Inferior parietal cortex (tissue), 1 donor: Measurements from ENCODE around the gene NINJ1.
"Not testable (repeated sequence)": the region's sequence is repeated elsewhere in the genome, so short reads cannot be mapped to it uniquely, and the experiment has no call there.

Source experiments
- DNase-seq: peaks from one replicate; pipeline ENCODE4 v3.0.0-alpha.2; 2016; ENCODE audit errors: extremely low spot score

NINJ1 gene

GRCh38 chr9:93119703-93119952, 14.4 kb downstream of the NINJ1 start:
- DNase-seq: no peak

GRCh38 chr9:93118863-93119702, 15.0 kb downstream of the NINJ1 start:
- DNase-seq: no peak

- no peak for DNase-seq
Observed at GRCh38 chr9:93117924-93118862, 15.9 kb downstream of the NINJ1 start.

GRCh38 chr9:93117521-93117920, 16.5 kb downstream of the NINJ1 start:
- not testable (repeated sequence) for DNase-seq

- DNase-seq: no peak
Observed at GRCh38 chr9:93116072-93116961, 17.7 kb downstream of the NINJ1 start.

- DNase-seq: no peak
Observed at GRCh38 chr9:93115486-93116071, 18.5 kb downstream of the NINJ1 start.

- no peak for DNase-seq
Observed at GRCh38 chr9:93114984-93115335, 19.1 kb downstream of the NINJ1 start.

- DNase-seq: no peak
Observed at GRCh38 chr9:93114169-93114983, 19.7 kb downstream of the NINJ1 start.

- DNase-seq: no peak
Observed at GRCh38 chr9:93112864-93113389, 21.1 kb downstream of the NINJ1 start.

- DNase-seq: no peak
Observed at GRCh38 chr9:93112116-93112863, 21.8 kb downstream of the NINJ1 start.

- no peak for DNase-seq
Observed at GRCh38 chr9:93111371-93112115, 22.5 kb downstream of the NINJ1 start.

- no peak for DNase-seq
Observed at GRCh38 chr9:93111001-93111370, 23.1 kb downstream of the NINJ1 start.

- no peak for DNase-seq
Observed at GRCh38 chr9:93110311-93110855, 23.7 kb downstream of the NINJ1 start.

GRCh38 chr9:93108291-93109041, 25.6 kb downstream of the NINJ1 start:
- no peak for DNase-seq

GRCh38 chr9:93107825-93108161, 26.3 kb downstream of the NINJ1 start:
- DNase-seq: no peak

- DNase-seq: no peak
Observed at GRCh38 chr9:93107151-93107824, 26.8 kb downstream of the NINJ1 start.

GRCh38 chr9:93105620-93106019, 28.4 kb downstream of the NINJ1 start:
- DNase-seq: no peak

GRCh38 chr9:93101086-93101485, 33.0 kb downstream of the NINJ1 start:
- DNase-seq: not testable (repeated sequence)
